ENCODE data around the gene AOC3. TPM values are rescaled to one million over a fixed set of nuclear protein-coding genes. Genes with fewer than 3 reads are reported as not detected.

AOC3 gene
- total and polyA plus RNA-seq, 2 of the 13 experiments (the other 11 are each of a cell fraction or from before 2014, with no cell fraction given): 8.7 to 51.7 TPM

- WGBS (ENCODE audit: low lambda C conversion rate): 61% methylated on average over 5 of the region's 5 CpGs
- Histone ChIP-seq H3K9me3 (ENCODE audit: low read length) (no peaks in the 10 kb centered on the region), H4K20me1 (ENCODE audit: insufficient read depth, low read length) (no peaks in the 10 kb centered on the region), H3K36me3 (replicated peaks in 1 of 2; ENCODE audit: control insufficient read depth in 1 of 2, insufficient read depth in 2 of 2, low read length in 2 of 2) (no peaks in the 10 kb centered on the region), H3K4me3 (replicated peaks in 1 of 3; ENCODE audit: insufficient read depth in 1 of 3, low read depth in 2 of 3, low read length in 3 of 3) (no peak overlapping the region), H3K79me2 (ENCODE audit: insufficient read depth, low read length) (no peaks in the 10 kb centered on the region), H3K9ac (ENCODE audit: insufficient read depth, low read depth, low read length) (no peak overlapping the region), H3K4me1 (ENCODE audit: insufficient read depth, low read length) (peaks cover 89% of the 10 kb centered on the region), H3K27ac (ENCODE audit: extremely low read length, insufficient read depth, low read length) (no peak overlapping the region), H3K27me3 (ENCODE audit: control insufficient read depth in 1 of 2, insufficient read depth in 2 of 2, low read length in 2 of 2) (no peaks in the 10 kb centered on the region), H3K4me2 (ENCODE audit: low read depth, low read length) (no peak overlapping the region), H2AFZ (ENCODE audit: low read length) (no peak overlapping the region)
- POLR2A ChIA-PET: interaction anchor here (1.0 to 1.3 kb wide), 2 partner anchors 14 to 48 kb away, joined by 3 to 4 read pairs; no protein-coding TSS in a partner anchor
- in situ Hi-C loops (cut with HindIII; ENCODE audit: extremely low pct_ligation_motif_present, low pct_unique_long_range_greater_than_20kb) (no loop called here), intact Hi-C loops (cut with micrococcal nuclease; ENCODE audit: unreplicated experiment) (no loop called here)
- no TSS peak for BruUV-seq (replicated peaks)
- ATAC-seq (no peak), DNase-seq (ENCODE audit: low spot score) (no peak), FAIRE-seq (no peak)
- CTCF ChIA-PET (ENCODE audit: low intra/inter-chr PET ratio, low total read pairs): no interaction called here
- TF ChIP-seq IKZF4 (CRISPR knock-in tag; IDR thresholded peaks at IDR 0.05; ENCODE audit: borderline replicate concordance, low read depth, not compliant biosample characterization) (no peak), ZNF737 (CRISPR knock-in tag; IDR thresholded peaks at IDR 0.05; ENCODE audit: borderline replicate concordance) (no peak), FUBP1 (CRISPR knock-in tag; IDR thresholded peaks at IDR 0.05; ENCODE audit: borderline replicate concordance) (no peak), ZNF496 (CRISPR knock-in tag; IDR thresholded peaks at IDR 0.05; ENCODE audit: insufficient replicate concordance) (no peak), ZNF501 (CRISPR knock-in tag; IDR thresholded peaks at IDR 0.05) (no peak), NR1H2 (CRISPR knock-in tag; IDR thresholded peaks at IDR 0.05; ENCODE audit: borderline replicate concordance, low read depth) (no peak), SSRP1 (CRISPR knock-in tag; IDR thresholded peaks at IDR 0.05) (no peak), MBNL3 (CRISPR knock-in tag; conservative IDR thresholded peaks at IDR 0.05) (no peak), ZUFSP (CRISPR knock-in tag; IDR thresholded peaks at IDR 0.05; ENCODE audit: borderline replicate concordance) (no peak), ZNF143 (CRISPR knock-in tag; IDR thresholded peaks at IDR 0.05) (no peak), ZNF644 (CRISPR knock-in tag; IDR thresholded peaks at IDR 0.05; ENCODE audit: low read depth) (no peak), SKI (IDR thresholded peaks at IDR 0.05; ENCODE audit: partially characterized antibody) (no peak), ZNF784 (CRISPR knock-in tag; IDR thresholded peaks at IDR 0.05; ENCODE audit: borderline replicate concordance) (no peak), ZBTB7B (CRISPR knock-in tag; IDR thresholded peaks at IDR 0.05) (no peak)
- TF ChIP-seq, protein P1, sequence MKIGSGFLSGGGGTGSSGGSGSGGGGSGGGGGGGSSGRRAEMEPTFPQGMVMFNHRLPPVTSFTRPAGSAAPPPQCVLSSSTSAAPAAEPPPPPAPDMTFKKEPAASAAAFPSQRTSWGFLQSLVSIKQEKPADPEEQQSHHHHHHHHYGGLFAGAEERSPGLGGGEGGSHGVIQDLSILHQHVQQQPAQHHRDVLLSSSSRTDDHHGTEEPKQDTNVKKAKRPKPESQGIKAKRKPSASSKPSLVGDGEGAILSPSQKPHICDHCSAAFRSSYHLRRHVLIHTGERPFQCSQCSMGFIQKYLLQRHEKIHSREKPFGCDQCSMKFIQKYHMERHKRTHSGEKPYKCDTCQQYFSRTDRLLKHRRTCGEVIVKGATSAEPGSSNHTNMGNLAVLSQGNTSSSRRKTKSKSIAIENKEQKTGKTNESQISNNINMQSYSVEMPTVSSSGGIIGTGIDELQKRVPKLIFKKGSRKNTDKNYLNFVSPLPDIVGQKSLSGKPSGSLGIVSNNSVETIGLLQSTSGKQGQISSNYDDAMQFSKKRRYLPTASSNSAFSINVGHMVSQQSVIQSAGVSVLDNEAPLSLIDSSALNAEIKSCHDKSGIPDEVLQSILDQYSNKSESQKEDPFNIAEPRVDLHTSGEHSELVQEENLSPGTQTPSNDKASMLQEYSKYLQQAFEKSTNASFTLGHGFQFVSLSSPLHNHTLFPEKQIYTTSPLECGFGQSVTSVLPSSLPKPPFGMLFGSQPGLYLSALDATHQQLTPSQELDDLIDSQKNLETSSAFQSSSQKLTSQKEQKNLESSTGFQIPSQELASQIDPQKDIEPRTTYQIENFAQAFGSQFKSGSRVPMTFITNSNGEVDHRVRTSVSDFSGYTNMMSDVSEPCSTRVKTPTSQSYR (CRISPR knock-in tag; IDR thresholded peaks at IDR 0.05; ENCODE audit: borderline replicate concordance): no peak
- TF ChIP-seq, protein P2, sequence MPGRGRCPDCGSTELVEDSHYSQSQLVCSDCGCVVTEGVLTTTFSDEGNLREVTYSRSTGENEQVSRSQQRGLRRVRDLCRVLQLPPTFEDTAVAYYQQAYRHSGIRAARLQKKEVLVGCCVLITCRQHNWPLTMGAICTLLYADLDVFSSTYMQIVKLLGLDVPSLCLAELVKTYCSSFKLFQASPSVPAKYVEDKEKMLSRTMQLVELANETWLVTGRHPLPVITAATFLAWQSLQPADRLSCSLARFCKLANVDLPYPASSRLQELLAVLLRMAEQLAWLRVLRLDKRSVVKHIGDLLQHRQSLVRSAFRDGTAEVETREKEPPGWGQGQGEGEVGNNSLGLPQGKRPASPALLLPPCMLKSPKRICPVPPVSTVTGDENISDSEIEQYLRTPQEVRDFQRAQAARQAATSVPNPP (CRISPR knock-in tag; IDR thresholded peaks at IDR 0.05): no peak
These were observed 29.8 kb downstream of the AOC3 start for GRCh38 chr17:42880776-42881310.

Measured in HepG2 (cell line).